Ramos (cell line): ENCODE measurements around the gene DEGS1.

Experiments used
- in situ Hi-C: fragments of 300-500 bp; cut with MboI; formaldehyde crosslinking; loops from one replicate; pipeline ENCODE4 v1.14.3; 2022; ENCODE audit warnings: low sequenced_read_pairs; ENCODE audit not compliant: unreplicated experiment

DEGS1 gene

DNA sequence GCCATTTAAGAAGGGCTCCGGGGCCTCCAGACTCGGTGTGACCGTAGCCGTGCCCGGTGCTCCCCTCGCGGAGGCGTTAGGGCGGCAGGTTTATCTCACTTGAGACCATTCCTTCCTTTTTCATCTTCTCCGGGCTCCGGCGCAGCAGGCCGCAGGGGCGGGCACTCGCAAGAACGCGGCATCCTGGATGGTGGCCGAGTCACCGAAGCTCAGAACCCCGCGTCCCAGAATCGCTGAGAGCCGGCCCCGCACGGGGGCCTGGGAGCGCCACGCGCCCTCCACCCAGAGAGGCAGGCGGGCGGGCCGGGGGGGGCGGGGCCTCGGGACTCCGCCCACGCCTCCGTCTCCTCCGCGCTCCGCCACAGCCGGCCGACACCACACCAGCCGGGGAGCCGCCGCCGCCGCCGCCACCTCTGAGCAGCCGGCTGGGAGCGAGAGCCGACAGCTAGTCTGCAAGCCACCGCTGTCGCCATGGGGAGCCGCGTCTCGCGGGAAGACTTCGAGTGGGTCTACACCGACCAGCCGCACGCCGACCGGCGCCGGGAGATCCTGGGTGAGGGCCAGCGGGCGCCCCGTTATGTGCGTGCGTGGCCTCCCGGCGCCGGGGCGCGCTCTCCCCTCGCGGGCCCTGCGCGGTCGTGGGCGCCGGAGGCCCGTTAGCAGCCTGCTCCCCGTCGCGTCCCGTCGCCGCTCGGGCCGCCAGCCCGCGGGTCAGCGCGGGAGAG, at the start of gene DEGS1:
Gene DEGS1, plus strand, starts transcription at position 375 of the 725 bp plus-strand sequence. Its CDS starts 97 bp downstream, at position 472.
- in situ Hi-C loops = no loop called here

DNA sequence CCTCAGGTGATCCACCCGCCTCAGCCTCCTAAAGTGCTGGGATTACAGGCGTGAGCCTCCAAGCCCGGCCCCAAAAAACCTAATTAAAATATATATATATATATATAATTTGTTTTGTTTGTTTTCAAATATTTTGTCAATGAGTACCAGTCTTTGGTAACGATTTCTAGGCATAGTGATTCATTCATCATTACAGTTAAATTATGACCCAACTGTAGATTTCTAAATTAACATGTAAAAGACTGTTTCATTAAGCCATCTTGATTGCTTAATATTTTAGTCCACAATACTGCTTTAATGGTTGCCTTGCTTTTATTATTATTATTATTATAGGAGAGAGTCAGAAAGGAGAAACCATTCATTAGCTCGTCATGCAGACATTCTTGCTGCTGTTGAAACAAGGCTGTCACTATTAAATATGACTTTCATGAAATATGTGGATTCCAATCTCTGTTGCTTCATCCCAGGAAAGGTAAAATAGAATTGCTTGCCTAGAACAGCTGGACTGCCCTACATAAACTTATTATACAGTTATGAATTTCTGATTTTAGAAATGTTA, 49.2 kb upstream of the DEGS1 start:
- in situ Hi-C loops = no loop called here

GRCh38 chr1:224137518-224137917, 45.5 kb upstream of the DEGS1 start:
- in situ Hi-C loops = no loop called here

- in situ Hi-C loops = no loop called here
These were observed 44.8 kb upstream of the DEGS1 start for GRCh38 chr1:224138198-224138597.

DNA sequence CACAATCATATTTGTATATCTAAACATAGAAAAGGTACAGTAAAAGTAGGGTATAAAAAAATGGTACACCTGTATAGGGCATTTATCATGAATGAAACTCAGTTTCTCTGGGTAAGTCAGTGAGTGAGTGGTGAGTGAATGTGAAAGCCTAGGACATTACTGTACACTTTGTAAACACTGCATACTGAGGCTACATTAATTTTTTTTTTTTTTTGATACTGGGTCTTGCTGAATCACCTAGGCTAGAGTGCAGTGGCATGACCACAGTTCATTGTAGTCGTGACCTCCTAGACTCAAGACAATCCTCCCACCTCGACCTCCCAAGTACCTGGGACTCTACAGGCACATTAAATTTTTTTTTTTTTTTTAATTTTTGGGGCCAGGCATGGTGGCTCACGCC, 41.3 kb upstream of the DEGS1 start:
- in situ Hi-C loops = no loop called here

GRCh38 chr1:224149709-224150108, 33.3 kb upstream of the DEGS1 start:
- in situ Hi-C loops = no loop called here

DNA sequence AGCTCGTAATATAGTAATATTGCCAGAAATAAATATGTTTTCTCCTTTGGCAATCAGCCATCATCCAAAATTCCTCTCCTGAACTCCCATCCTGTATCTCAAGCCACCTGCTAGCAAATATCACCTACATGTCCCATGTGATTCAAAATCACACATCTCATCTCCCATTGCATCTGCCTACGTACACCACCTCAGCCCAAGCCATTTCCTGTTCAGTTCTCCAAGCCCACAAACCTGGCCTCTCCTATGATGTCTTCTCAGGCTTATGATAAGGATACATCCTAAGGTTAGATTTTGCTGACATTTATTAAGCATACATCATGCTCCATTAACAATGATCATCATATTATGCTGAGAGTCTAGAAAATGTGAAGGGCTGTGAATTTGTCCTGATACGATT, 31.9 kb upstream of the DEGS1 start:
- in situ Hi-C loops = no loop called here

- in situ Hi-C loops = no loop called here
These were observed 25.7 kb upstream of the DEGS1 start for GRCh38 chr1:224157316-224157715.

- in situ Hi-C loops = no loop called here
These were observed 23.5 kb upstream of the DEGS1 start for GRCh38 chr1:224159541-224159940.

- in situ Hi-C loops = no loop called here
These were observed 22.8 kb upstream of the DEGS1 start for GRCh38 chr1:224160171-224160682.

- in situ Hi-C loops = no loop called here
These were observed 20.3 kb upstream of the DEGS1 start for GRCh38 chr1:224162768-224163167.

DNA sequence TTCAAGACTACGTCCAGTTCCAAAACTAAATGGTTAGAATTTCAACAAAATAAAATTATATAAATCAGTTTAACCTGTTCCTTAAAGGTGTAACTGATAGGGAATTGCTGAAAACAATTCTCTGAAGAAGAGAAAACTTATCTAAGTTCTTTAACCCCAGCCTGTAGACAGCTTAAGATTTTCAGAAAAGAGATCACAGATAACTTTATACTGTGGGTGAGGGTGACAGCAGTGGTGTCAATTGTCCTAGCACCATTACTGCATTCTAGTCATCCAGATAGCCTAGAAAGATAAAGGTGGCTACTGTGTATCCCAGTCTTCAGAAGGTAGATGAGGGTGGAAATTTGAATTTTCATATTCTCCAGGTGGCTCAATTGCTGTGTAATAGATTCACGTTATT, 19.7 kb upstream of the DEGS1 start:
- in situ Hi-C loops = no loop called here

GRCh38 chr1:224168859-224169380, 14.1 kb upstream of the DEGS1 start:
- in situ Hi-C loops = no loop called here

DNA sequence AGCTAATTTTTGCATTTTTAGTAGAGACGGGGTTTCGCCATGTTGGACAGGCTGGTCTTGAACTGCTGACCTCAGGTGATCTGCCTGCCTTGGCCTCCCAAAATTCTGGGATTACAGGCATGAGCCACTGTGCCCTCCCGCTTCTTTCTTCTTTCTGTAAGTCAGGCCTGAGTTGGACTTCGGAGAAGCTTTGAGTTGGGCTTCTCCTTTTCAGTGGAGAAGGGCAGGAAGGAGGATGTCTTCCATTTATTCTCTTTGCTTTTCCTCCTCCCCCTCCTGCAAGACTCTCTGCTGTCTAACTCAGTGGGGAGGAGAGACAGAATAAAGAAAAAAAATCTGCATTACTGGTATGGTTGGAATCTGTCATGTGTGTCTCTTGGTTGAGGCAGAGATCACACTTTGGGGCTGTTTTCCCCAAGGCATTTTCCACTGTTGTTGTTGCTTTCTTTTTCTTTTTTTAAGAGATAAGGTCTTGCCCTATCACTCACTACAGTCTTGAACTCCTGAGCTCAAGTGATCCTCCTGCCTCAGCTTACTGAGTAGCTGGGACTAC, 13.2 kb upstream of the DEGS1 start:
- in situ Hi-C loops = no loop called here

- in situ Hi-C loops = no loop called here
These were observed 12.7 kb upstream of the DEGS1 start for GRCh38 chr1:224170343-224170742.

DNA sequence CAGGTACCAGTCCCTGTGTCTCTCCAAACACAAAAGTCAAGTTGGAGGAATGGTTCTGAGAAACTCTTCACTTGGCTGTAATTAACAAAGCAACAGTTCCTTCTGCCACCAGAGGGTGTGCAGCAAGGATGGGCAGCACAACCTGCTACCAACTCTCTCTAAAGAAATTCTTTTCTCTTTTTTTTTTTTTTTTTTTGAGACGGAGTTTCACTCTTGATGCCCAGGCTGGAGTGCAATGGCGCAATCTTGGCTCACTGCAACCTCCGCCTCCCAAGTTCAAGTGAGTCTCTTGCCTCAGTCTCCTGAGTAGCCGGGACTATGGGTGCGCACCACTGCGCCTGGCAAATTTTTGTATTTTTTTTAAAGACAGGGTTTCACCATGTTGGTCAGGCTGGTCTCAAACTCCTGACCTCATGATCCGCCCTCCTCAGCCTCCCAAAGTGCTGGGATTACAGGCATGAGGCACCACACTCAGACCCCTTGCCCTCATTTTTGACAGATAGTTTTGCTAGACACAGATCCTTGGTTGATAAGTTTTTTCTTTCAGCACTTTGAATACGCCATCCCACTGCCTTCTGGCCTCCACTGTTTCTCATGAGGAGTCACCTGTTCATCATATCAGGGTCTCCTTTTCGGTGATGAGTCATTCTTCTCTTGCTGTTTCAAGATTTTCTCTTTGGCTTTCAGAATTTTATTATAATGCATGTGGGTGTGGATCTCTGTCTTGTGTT, 12.1 kb upstream of the DEGS1 start:
- in situ Hi-C loops = no loop called here

- in situ Hi-C loops = no loop called here
These were observed 10.8 kb upstream of the DEGS1 start for GRCh38 chr1:224172229-224172628.

DNA sequence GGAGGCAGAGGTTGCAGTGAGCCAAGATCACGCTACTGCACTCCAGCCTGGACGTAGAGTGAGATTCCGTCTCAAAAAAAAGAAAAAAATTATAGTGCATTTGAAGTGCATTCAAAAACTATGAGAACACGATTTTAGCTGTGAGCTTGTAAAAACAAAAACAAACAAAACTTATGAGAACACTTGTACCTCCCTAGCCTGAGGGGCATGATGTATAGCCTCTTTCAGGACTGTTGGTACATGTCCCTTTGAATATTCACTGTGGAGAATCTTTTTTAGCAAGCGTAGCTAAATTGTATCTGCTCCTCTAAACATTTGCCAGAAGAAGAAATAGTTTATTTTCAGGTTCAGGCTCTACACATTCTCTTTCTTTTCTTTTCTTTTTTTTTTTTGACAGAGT, 9.5 kb upstream of the DEGS1 start:
- in situ Hi-C loops = no loop called here

DNA sequence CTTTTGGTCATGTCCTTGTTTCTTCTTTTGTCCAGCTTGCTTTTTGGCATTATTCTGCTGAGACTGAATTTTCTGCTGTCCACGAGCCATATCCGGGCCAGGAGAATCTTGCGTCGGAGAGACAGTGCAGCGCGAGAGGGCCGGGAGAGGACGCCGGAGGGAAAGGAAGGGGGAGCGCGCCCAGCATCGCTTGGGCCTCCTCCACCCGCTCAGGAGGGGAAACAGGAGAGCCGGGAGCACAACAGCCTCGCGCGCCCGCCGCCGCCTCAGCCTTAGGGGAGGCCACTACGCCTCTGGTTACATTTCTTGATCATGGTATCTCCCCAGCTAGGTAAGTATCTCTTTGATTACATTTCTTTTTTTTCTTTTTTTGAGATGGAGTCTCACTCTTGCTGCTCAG, 7.4 kb upstream of the DEGS1 start:
- in situ Hi-C loops = no loop called here

GRCh38 chr1:224177356-224177999, 5.6 kb upstream of the DEGS1 start:
- in situ Hi-C loops = no loop called here
